Measurements from ENCODE around the gene HES5.

The HES5 gene

GRCh38 chr1:2534315-2534686 lies 4.2 kb upstream of the HES5 start:
- Histone ChIP-seq H3K27me3 (ENCODE audit: insufficient read depth, low read depth) (peaks cover 77% of the 10 kb centered on the region), H4K20me1 (ENCODE audit: insufficient read depth) (no peaks in the 10 kb centered on the region), H3K9ac (no peak overlapping the region), H2AFZ (ENCODE audit: low read depth) (no peak overlapping the region), H3K4me2 (no peak overlapping the region), H3K4me3 (IDR thresholded peaks at IDR 0.05; ENCODE audit: insufficient read depth, low read depth, low read length) (no peak overlapping the region), H3K79me2 (ENCODE audit: insufficient read depth, low read depth) (no peaks in the 10 kb centered on the region), H3K36me3 (ENCODE audit: insufficient read depth) (no peaks in the 10 kb centered on the region), H3K27ac (no peak overlapping the region), H3K4me1 (ENCODE audit: low read depth, poor library complexity, severe bottlenecking) (no peaks in the 10 kb centered on the region)
- TF ChIP-seq CTCF (conservative IDR thresholded peaks at IDR 0.05; ENCODE audit: low read depth, low read length), result no peak

- Histone ChIP-seq H3K27me3 (ENCODE audit: insufficient read depth, low read depth) (peaks cover 86% of the 10 kb centered on the region), H3K4me2 (no peak overlapping the region), H3K27ac (no peak overlapping the region)
Observed at GRCh38 chr1:2533365-2533764, 3.3 kb upstream of the HES5 start.

GRCh38 chr1:2532485-2533160 lies 2.6 kb upstream of the HES5 start:
- Histone ChIP-seq H3K4me3 (IDR thresholded peaks at IDR 0.05; ENCODE audit: insufficient read depth, low read depth, low read length) (no peak overlapping the region), H3K9ac (no peak overlapping the region), H2AFZ (ENCODE audit: low read depth) (no peak overlapping the region), H3K27me3 (ENCODE audit: insufficient read depth, low read depth) (peaks cover 93% of the 10 kb centered on the region), H3K27ac (no peak overlapping the region), H3K4me1 (ENCODE audit: low read depth, poor library complexity, severe bottlenecking) (no peaks in the 10 kb centered on the region), H3K36me3 (ENCODE audit: insufficient read depth) (no peaks in the 10 kb centered on the region), H4K20me1 (ENCODE audit: insufficient read depth) (no peaks in the 10 kb centered on the region), H3K79me2 (ENCODE audit: insufficient read depth, low read depth) (no peaks in the 10 kb centered on the region), H3K4me2 (no peak overlapping the region)
- no peak for TF ChIP-seq CTCF (conservative IDR thresholded peaks at IDR 0.05; ENCODE audit: low read depth, low read length)

More at GRCh38 chr1:2533365-2533764, 3.3 kb upstream of the HES5 start:
- Histone ChIP-seq H3K79me2 (ENCODE audit: insufficient read depth, low read depth) (no peaks in the 10 kb centered on the region), H3K4me1 (ENCODE audit: low read depth, poor library complexity, severe bottlenecking) (no peaks in the 10 kb centered on the region), H3K9ac (no peak overlapping the region), H2AFZ (ENCODE audit: low read depth) (no peak overlapping the region), H4K20me1 (ENCODE audit: insufficient read depth) (no peaks in the 10 kb centered on the region), H3K36me3 (ENCODE audit: insufficient read depth) (no peaks in the 10 kb centered on the region), H3K4me3 (IDR thresholded peaks at IDR 0.05; ENCODE audit: insufficient read depth, low read depth, low read length) (no peak overlapping the region)
- no peak for TF ChIP-seq CTCF (conservative IDR thresholded peaks at IDR 0.05; ENCODE audit: low read depth, low read length)

GRCh38 chr1:2530513-2531361 lies 674 bp upstream of the HES5 start:
- no peak overlapping the region for H3K9ac ChIP-seq
- no peak overlapping the region for H3K27ac ChIP-seq
- H3K4me3 ChIP-seq (IDR thresholded peaks at IDR 0.05; ENCODE audit: insufficient read depth, low read depth, low read length), result no peak overlapping the region
- no peak for TF ChIP-seq CTCF (conservative IDR thresholded peaks at IDR 0.05; ENCODE audit: low read depth, low read length)
- peaks cover 2% of the 10 kb centered on the region for H3K79me2 ChIP-seq (ENCODE audit: insufficient read depth, low read depth)
- H3K27me3 ChIP-seq (ENCODE audit: insufficient read depth, low read depth), result peaks cover 80% of the 10 kb centered on the region
- H3K36me3 ChIP-seq (ENCODE audit: insufficient read depth), result no peaks in the 10 kb centered on the region
- H3K4me1 ChIP-seq (ENCODE audit: low read depth, poor library complexity, severe bottlenecking), result peaks cover 9% of the 10 kb centered on the region
- H4K20me1 ChIP-seq (ENCODE audit: insufficient read depth), result no peaks in the 10 kb centered on the region
- H3K4me2 ChIP-seq, result no peak overlapping the region
- H2AFZ ChIP-seq (ENCODE audit: low read depth), result no peak overlapping the region

All from KMS-11 (cell line).